ENCODE results near the gene HERPUD1.
A peak's percentile ranks its signal among the peaks of the same experiment; 100 is the strongest.
"Not testable (repeated sequence)": the region's sequence is repeated elsewhere in the genome, so short reads cannot be mapped to it uniquely, and the experiment has no call there.

Gene HERPUD1

GRCh38 chr16:56985288-56985961 is 53.5 kb downstream of the HERPUD1 start:
- H3K27me3 ChIP-seq (ENCODE audit: insufficient read depth, low read length): peaks cover 24% of the 10 kb centered on the region
- no peaks in the 10 kb centered on the region for H3K36me3 ChIP-seq (ENCODE audit: control insufficient read depth in 1 of 2, insufficient read depth in 2 of 2, low read length in 2 of 2)
- no peak overlapping the region for H3K4ac ChIP-seq (ENCODE audit: low read depth, low read length)
- no peak overlapping the region for H4K8ac ChIP-seq (ENCODE audit: low read depth, low read length)
- H3K9ac ChIP-seq (ENCODE audit: low read length): no peak overlapping the region
- H2BK120ac ChIP-seq (ENCODE audit: insufficient read depth, low read length, poor library complexity): no peak overlapping the region
- no peak overlapping the region for H3K18ac ChIP-seq (ENCODE audit: low read length)
- DNase-seq: peak; percentile 52 to 60
- WGBS (ENCODE audit: extremely low coverage, insufficient coverage, insufficient read length): no CpG with 5 or more reads among the region's 7 CpGs
- peaks cover 3% of the 10 kb centered on the region for H3K9me3 ChIP-seq (ENCODE audit: insufficient read depth, low read depth, low read length)
- H3K4me3 ChIP-seq (ENCODE audit: low read depth, low read length): no peak overlapping the region
- no peak overlapping the region for H3K23ac ChIP-seq (ENCODE audit: low read length)
- no peak overlapping the region for H2AK5ac ChIP-seq (ENCODE audit: low read length)
- no peak overlapping the region for H4K12ac ChIP-seq (ENCODE audit: low read depth, low read length)
- no peak overlapping the region for H2BK12ac ChIP-seq (ENCODE audit: low read length)
- H3K14ac ChIP-seq (ENCODE audit: low read length): no peak overlapping the region
- H3K4me1 ChIP-seq (ENCODE audit: control insufficient read depth in 1 of 2, insufficient read depth in 2 of 2, low read length in 2 of 2): peaks cover 2 to 6% of the 10 kb centered on the region in 2 experiments
- H4K91ac ChIP-seq (ENCODE audit: low read depth, low read length): no peak overlapping the region
- H2AFZ ChIP-seq (ENCODE audit: insufficient read depth, low read length, poor library complexity): no peak overlapping the region
- no peaks in the 10 kb centered on the region for H3K79me1 ChIP-seq (ENCODE audit: low read length)
- H3K79me2 ChIP-seq (ENCODE audit: control insufficient read depth, insufficient read depth, low read length, poor library complexity): no peaks in the 10 kb centered on the region
- H3K27ac ChIP-seq (ENCODE audit: low read depth, low read length): no peak overlapping the region
- no peak overlapping the region for H2BK5ac ChIP-seq (ENCODE audit: low read depth, low read length, poor library complexity)
- H3K4me2 ChIP-seq (ENCODE audit: low read length): no peak overlapping the region

- Histone ChIP-seq H3K4me3 (ENCODE audit: low read depth, low read length) (no peak overlapping the region), H2AK5ac (ENCODE audit: low read length) (no peak overlapping the region), H4K8ac (ENCODE audit: low read depth, low read length) (no peak overlapping the region), H2AFZ (ENCODE audit: insufficient read depth, low read length, poor library complexity) (no peak overlapping the region), H4K12ac (ENCODE audit: low read depth, low read length) (no peak overlapping the region), H3K14ac (ENCODE audit: low read length) (no peak overlapping the region), H3K4me2 (ENCODE audit: low read length) (no peak overlapping the region), H3K79me1 (ENCODE audit: low read length) (no peaks in the 10 kb centered on the region), H3K23ac (ENCODE audit: low read length) (no peak overlapping the region), H3K18ac (ENCODE audit: low read length) (no peak overlapping the region), H3K36me3 (ENCODE audit: control insufficient read depth in 1 of 2, insufficient read depth in 2 of 2, low read length in 2 of 2) (no peaks in the 10 kb centered on the region), H3K27ac (ENCODE audit: low read depth, low read length) (no peak overlapping the region), H3K9me3 (ENCODE audit: insufficient read depth, low read depth, low read length) (peaks cover 3% of the 10 kb centered on the region), H2BK120ac (ENCODE audit: insufficient read depth, low read length, poor library complexity) (no peak overlapping the region), H3K27me3 (ENCODE audit: insufficient read depth, low read length) (peaks cover 29% of the 10 kb centered on the region), H2BK5ac (ENCODE audit: low read depth, low read length, poor library complexity) (no peak overlapping the region), H3K4me1 (ENCODE audit: control insufficient read depth in 1 of 2, insufficient read depth in 2 of 2, low read length in 2 of 2) (peaks cover 2 to 6% of the 10 kb centered on the region in 2 experiments), H4K91ac (ENCODE audit: low read depth, low read length) (no peak overlapping the region), H3K4ac (ENCODE audit: low read depth, low read length) (no peak overlapping the region), H3K79me2 (ENCODE audit: control insufficient read depth, insufficient read depth, low read length, poor library complexity) (no peaks in the 10 kb centered on the region), H2BK12ac (ENCODE audit: low read length) (no peak overlapping the region), H3K9ac (ENCODE audit: low read length) (no peak overlapping the region)
- WGBS (ENCODE audit: extremely low coverage, insufficient coverage, insufficient read length): no CpG with 5 or more reads among the region's 2 CpGs
- no peak for DNase-seq
Observed at GRCh38 chr16:56985962-56986360, 54.0 kb downstream of the HERPUD1 start.

DNA sequence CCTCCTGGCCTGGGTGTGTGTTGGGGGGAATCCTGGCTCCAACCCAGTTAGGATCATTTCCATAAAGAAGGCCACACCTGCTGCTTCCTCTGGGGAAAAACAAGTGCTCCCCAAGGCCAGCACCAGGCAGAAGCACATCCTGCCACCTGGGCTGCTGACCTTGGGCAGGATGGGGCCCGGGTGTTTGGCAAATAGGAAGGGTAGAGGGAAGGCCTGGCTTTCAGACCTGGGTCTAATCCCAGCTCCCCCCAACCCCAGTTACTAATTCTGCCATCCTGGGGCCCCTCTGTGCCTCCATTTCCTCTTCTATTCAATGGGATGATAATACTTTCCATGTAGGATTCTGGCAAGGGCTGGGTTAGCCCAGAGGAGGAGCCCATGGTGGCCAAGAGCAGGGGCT is 54.4 kb downstream of the HERPUD1 start:
- H2AFZ ChIP-seq (ENCODE audit: insufficient read depth, low read length, poor library complexity): no peak overlapping the region
- no peaks in the 10 kb centered on the region for H3K79me1 ChIP-seq (ENCODE audit: low read length)
- no peak overlapping the region for H3K9ac ChIP-seq (ENCODE audit: low read length)
- no peak overlapping the region for H3K4me3 ChIP-seq (ENCODE audit: low read depth, low read length)
- no peak overlapping the region for H3K18ac ChIP-seq (ENCODE audit: low read length)
- H3K4ac ChIP-seq (ENCODE audit: low read depth, low read length): no peak overlapping the region
- H3K23ac ChIP-seq (ENCODE audit: low read length): no peak overlapping the region
- H3K4me2 ChIP-seq (ENCODE audit: low read length): no peak overlapping the region
- no peak overlapping the region for H3K14ac ChIP-seq (ENCODE audit: low read length)
- H2BK120ac ChIP-seq (ENCODE audit: insufficient read depth, low read length, poor library complexity): no peak overlapping the region
- peaks cover 3% of the 10 kb centered on the region for H3K9me3 ChIP-seq (ENCODE audit: insufficient read depth, low read depth, low read length)
- H4K91ac ChIP-seq (ENCODE audit: low read depth, low read length): no peak overlapping the region
- no peak overlapping the region for H4K12ac ChIP-seq (ENCODE audit: low read depth, low read length)
- WGBS (ENCODE audit: extremely low coverage, insufficient coverage, insufficient read length): no CpG with 5 or more reads among the region's 1 CpG
- H3K79me2 ChIP-seq (ENCODE audit: control insufficient read depth, insufficient read depth, low read length, poor library complexity): no peaks in the 10 kb centered on the region
- H3K27me3 ChIP-seq (ENCODE audit: insufficient read depth, low read length): peaks cover 32% of the 10 kb centered on the region
- DNase-seq: no peak
- H3K27ac ChIP-seq (ENCODE audit: low read depth, low read length): no peak overlapping the region
- no peaks in the 10 kb centered on the region for H3K36me3 ChIP-seq (ENCODE audit: control insufficient read depth in 1 of 2, insufficient read depth in 2 of 2, low read length in 2 of 2)
- H4K8ac ChIP-seq (ENCODE audit: low read depth, low read length): no peak overlapping the region
- H2BK12ac ChIP-seq (ENCODE audit: low read length): no peak overlapping the region
- H2BK5ac ChIP-seq (ENCODE audit: low read depth, low read length, poor library complexity): no peak overlapping the region
- H2AK5ac ChIP-seq (ENCODE audit: low read length): no peak overlapping the region
- peaks cover 2 to 6% of the 10 kb centered on the region in 2 experiments for H3K4me1 ChIP-seq (ENCODE audit: control insufficient read depth in 1 of 2, insufficient read depth in 2 of 2, low read length in 2 of 2)

DNA sequence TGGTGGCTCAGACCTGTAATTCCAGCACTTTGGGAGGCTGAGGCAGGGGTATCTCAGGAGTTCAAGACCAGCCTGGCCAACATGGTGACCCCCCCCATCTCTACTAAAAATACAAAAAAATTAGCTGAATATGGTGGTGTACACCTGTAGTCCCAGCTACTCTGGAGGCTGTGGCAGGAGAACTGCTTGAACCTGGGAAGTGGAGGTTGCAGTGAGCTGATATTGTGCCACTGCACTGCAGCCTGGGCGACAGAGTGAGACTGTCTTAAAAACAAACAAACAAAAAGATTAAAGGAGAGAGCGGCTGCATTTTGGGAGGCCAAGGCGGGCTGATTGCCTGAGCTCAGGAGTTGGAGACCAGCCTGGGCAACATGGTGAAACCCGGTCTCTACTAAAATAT is 55.0 kb downstream of the HERPUD1 start:
- H4K91ac ChIP-seq (ENCODE audit: low read depth, low read length); H3K9ac ChIP-seq (ENCODE audit: low read length); H3K27ac ChIP-seq (ENCODE audit: low read depth, low read length); H3K23ac ChIP-seq (ENCODE audit: low read length); H3K4ac ChIP-seq (ENCODE audit: low read depth, low read length); H3K4me2 ChIP-seq (ENCODE audit: low read length); H2BK120ac ChIP-seq (ENCODE audit: insufficient read depth, low read length, poor library complexity); H3K18ac ChIP-seq (ENCODE audit: low read length); H2AK5ac ChIP-seq (ENCODE audit: low read length); H3K14ac ChIP-seq (ENCODE audit: low read length); H3K4me1 ChIP-seq (ENCODE audit: control insufficient read depth in 1 of 2, insufficient read depth in 2 of 2, low read length in 2 of 2); H4K8ac ChIP-seq (ENCODE audit: low read depth, low read length); H2BK12ac ChIP-seq (ENCODE audit: low read length); H3K79me1 ChIP-seq (ENCODE audit: low read length); H2AFZ ChIP-seq (ENCODE audit: insufficient read depth, low read length, poor library complexity); H3K9me3 ChIP-seq (ENCODE audit: insufficient read depth, low read depth, low read length); H4K12ac ChIP-seq (ENCODE audit: low read depth, low read length); DNase-seq; H3K79me2 ChIP-seq (ENCODE audit: control insufficient read depth, insufficient read depth, low read length, poor library complexity); H2BK5ac ChIP-seq (ENCODE audit: low read depth, low read length, poor library complexity); H3K4me3 ChIP-seq (ENCODE audit: low read depth, low read length); H3K36me3 ChIP-seq (ENCODE audit: control insufficient read depth in 1 of 2, insufficient read depth in 2 of 2, low read length in 2 of 2): not testable (repeated sequence)
- WGBS (ENCODE audit: extremely low coverage, insufficient coverage, insufficient read length): no CpG with 5 or more reads among the region's 4 CpGs
- H3K27me3 ChIP-seq (ENCODE audit: insufficient read depth, low read length): peaks cover 32% of the 10 kb centered on the region

Measured in trophoblast cell (in vitro differentiated cells and primary cell).